Middle frontal gyrus (tissue), 1 donor: ENCODE results near the gene CYP39A1.

ENCODE experiments used
- DNase-seq: peaks from one replicate; pipeline ENCODE4 v3.0.0-alpha.2; 2015; ENCODE audit warnings: low spot score; ENCODE audit errors: extremely low spot score

Gene CYP39A1

GRCh38 chr6:46592740-46593139, 59.9 kb downstream of the CYP39A1 start:
- no peak for DNase-seq

GRCh38 chr6:46592046-46592445, 60.6 kb downstream of the CYP39A1 start:
- DNase-seq = no peak

- no peak for DNase-seq
These were observed 61.9 kb downstream of the CYP39A1 start for GRCh38 chr6:46590765-46591164.

- no peak for DNase-seq
These were observed 65.7 kb downstream of the CYP39A1 start for GRCh38 chr6:46586906-46587305.

GRCh38 chr6:46584586-46584985, 68.0 kb downstream of the CYP39A1 start:
- DNase-seq = no peak

GRCh38 chr6:46583721-46584120, 68.9 kb downstream of the CYP39A1 start:
- no peak for DNase-seq

- no peak for DNase-seq
These were observed 69.5 kb downstream of the CYP39A1 start for GRCh38 chr6:46583081-46583480.

- no peak for DNase-seq
These were observed 71.0 kb downstream of the CYP39A1 start for GRCh38 chr6:46581459-46582177.

- no peak for DNase-seq
These were observed 77.1 kb downstream of the CYP39A1 start for GRCh38 chr6:46575530-46575929.

GRCh38 chr6:46573140-46573539, 79.5 kb downstream of the CYP39A1 start:
- no peak for DNase-seq

GRCh38 chr6:46565531-46565930, 87.1 kb downstream of the CYP39A1 start:
- DNase-seq = no peak

- DNase-seq = no peak
These were observed 88.7 kb downstream of the CYP39A1 start for GRCh38 chr6:46563924-46564323.

- DNase-seq = no peak
These were observed 96.6 kb downstream of the CYP39A1 start for GRCh38 chr6:46556053-46556452.

- DNase-seq = no peak
These were observed 97.5 kb downstream of the CYP39A1 start for GRCh38 chr6:46555129-46555528.

- DNase-seq = no peak
These were observed 103.5 kb downstream of the CYP39A1 start for GRCh38 chr6:46549155-46549554.

GRCh38 chr6:46541556-46541955, 111.1 kb downstream of the CYP39A1 start:
- DNase-seq = no peak

GRCh38 chr6:46539866-46540265, 112.8 kb downstream of the CYP39A1 start:
- DNase-seq = no peak

- no peak for DNase-seq
These were observed 113.7 kb downstream of the CYP39A1 start for GRCh38 chr6:46538800-46539480.

GRCh38 chr6:46530896-46531295, 121.7 kb downstream of the CYP39A1 start:
- no peak for DNase-seq

GRCh38 chr6:46528961-46529750, 123.5 kb downstream of the CYP39A1 start:
- no peak for DNase-seq

GRCh38 chr6:46526607-46527006, 126.0 kb downstream of the CYP39A1 start:
- no peak for DNase-seq

- DNase-seq = no peak
These were observed 127.0 kb downstream of the CYP39A1 start for GRCh38 chr6:46525583-46525982.
